GM18873 (cell line): ENCODE measurements around the gene PDE5A.

ENCODE experiments used
- ATAC-seq: cut with Tn5 transposase; IDR thresholded peaks from one replicate; pipeline ENCODE4 v1.9.1; 2021; ENCODE audit warnings: mild to moderate bottlenecking, moderate library complexity, moderate number of reproducible peaks; ENCODE audit not compliant: unreplicated experiment, low FRiP score

PDE5A gene

DNA sequence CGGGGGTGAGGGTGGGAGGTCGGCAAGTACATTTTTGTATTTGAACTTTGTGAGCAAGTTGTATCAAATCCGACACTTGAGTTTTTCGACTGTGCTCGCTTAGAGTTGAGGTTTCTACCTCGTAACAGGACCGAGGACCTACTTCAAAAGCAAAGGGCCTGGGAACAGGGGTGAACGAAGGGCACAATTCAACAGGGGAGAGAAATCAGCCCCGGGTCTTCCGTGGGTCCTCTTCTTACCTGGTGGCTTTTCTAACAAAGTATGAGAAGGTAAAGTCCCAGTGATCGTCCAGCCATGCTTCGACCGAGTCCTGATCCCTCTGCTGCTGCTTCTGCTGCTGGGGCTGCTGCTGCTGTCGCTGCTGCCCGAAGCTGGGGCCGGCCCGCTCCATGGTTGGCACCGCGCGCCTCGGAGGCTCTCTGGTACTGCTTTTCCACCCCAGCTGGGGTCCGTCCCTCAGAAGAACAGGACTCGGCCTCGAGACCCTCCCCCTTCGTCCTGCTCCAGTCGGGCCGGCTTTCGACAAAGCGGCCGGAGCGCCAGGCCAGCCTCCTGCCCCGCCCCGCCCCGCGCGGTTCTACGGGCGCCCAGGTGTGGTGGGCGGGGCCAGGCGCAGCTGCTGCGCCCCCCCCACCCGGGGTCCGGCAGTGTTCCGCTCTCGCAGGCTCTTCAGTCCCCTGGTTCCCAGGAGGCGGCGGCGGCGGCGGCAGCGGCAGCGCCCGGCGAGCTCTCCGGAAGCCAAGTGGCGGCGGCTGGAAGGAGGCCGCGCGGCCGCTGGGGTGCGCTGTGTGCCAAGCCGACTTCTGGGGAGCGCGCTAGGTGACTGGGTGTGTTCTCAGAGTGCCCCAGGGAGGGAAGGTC, at the start of gene PDE5A:
Gene PDE5A, minus strand, starts transcription at position 524 of the 861 bp plus-strand sequence. Its CDS starts 133 bp downstream, at position 391.
- peak; percentile 79 for ATAC-seq

DNA sequence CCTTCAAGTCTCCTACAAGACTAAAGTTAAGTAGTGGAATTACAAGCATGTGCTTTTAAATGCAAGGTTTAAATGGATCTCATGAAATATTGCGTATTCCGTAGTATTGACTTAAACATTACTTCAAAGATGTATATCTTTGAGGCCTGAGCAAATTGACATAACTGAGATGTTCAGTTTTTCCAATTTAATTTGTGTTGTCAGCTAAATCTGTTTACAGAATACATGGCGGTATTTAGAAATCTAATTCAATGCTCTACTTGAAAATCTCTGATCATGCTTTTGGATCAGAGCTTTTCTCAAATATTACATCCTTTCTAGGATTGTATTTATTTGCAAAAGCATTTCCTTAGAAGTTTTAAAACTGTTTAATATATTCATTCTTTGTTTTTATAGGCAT, 47.5 kb upstream of the PDE5A start:
- no peak for ATAC-seq

DNA sequence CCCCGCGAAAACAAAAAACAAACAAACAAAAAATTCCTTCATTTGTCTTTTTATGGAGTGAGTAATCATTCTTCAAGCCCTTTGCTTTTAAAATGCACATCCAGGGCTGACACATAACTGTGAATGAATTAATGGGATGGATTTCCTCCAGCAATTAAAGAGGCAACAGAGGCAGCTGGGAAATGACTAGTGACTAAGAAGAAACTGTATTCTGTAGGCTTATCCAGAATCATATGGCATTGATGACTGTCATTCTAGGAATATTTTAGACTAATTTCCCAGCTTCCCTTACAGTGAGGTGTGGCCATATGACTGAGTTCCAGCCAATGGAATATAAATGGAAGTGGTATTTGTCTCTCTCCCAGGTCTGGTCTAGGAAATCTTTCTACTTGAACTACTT, 46.8 kb upstream of the PDE5A start:
- no peak for ATAC-seq

DNA sequence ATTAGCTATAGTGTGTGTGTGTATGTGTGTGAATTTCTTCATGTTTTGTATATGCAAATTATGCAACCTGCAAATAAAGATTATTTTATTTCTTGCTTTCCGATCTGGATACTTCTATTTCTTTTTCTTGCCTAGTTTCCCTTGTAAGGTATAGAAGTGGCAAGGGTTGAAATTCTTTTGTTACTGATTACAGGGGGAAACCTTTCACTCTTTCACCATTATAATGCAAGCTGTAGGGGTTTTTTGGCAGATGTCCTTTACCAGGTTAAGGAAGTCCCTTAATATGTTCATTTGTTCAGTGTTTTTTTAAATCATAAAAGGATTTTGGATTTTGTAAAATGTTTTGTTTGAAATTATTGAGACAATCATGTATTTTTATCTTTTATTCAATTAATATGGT, 44.3 kb upstream of the PDE5A start:
- no peak for ATAC-seq

DNA sequence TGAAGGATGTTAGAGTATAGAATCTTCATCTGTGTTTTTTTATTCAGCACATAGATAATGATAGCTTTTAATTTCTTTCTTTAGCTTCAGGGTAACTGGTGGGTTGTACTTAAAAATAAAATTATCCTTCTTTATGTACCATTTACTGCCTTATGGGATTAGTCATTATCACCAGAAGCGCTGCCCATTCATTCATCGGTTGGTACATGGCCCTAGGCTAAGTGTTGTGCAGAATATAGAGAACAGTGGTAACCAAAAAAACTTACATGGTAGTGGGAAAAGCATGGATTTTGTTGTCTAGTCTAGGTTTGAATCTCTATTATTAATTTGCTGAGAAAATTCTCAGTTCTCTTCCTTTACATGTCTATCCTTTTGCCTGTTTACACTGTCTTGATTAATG, 43.5 kb upstream of the PDE5A start:
- no peak for ATAC-seq

DNA sequence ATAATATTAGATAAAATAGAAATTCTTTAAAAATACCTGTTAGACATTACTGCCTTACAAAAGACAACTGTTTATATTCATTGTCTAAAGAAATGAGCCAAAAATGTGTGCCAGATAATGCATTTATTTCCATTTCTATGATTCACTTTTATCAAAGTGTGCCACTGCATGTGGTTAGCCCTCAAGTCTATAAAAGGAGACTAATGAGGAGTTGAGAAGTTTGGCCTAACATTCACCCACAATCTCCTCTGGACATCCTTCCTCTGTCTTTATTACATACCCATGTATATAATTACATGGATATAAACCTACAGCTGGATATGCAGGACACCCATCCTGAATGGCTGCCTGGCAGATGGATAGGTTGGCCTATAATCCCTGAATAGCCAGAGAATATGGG, 42.6 kb upstream of the PDE5A start:
- ATAC-seq = no peak

DNA sequence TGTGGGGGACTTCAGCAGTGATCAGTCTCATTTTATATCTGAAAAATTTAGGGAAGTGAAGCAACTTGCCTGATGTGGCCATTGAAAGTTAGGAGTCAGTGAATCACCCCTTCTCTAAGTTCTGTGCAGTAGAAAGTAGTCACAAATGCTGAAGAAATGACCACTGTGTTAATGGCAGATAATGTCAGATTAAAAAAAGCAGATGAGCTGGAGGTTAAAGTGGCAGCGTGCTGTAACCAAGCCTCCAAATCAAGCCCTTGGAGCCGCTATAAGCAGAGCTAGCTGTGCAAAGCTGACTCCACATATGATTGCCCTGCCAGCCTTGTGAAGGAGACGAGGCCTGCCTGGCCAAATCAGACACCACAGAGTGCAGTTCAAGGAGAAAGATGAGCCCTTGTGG, 39.2 kb upstream of the PDE5A start:
- ATAC-seq = no peak

DNA sequence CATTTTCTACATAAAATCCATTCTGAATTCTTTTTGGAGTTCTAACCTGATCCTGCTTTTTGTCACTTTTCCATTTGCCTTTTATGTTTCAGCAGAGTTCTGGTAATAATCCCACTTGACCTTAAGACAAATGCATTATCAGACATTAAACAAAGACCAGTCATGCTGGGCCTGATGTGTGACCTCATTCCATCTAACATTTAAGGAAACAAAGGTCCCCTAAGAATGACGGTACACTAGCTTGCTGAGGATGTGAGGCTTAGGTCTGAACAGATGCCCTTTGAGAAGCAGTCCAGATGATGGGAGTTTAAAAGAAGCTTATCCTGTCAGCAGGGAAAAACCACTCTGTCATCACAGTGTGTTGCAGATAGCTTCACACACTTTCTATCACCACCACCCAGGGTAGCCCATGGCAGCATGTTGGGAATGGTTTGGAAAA, 38.1 kb upstream of the PDE5A start:
- ATAC-seq = no peak

DNA sequence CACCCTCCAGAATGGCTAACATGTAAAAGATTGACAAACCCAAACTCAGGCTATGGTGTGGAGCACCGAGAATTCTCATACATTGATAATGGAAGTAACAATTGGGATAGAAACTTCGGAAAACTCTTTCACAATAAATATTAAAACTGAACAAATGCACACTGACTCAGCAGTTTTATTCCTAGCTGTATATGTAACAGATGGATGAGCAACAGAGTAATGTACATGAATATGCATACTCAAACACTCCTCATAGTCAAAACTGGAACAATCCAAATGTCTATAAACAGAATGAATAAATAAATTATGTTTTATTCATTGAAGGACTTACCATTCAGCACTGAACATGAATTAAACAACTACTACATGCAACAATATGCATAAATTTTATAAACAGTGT, 37.1 kb upstream of the PDE5A start:
- ATAC-seq = no peak

DNA sequence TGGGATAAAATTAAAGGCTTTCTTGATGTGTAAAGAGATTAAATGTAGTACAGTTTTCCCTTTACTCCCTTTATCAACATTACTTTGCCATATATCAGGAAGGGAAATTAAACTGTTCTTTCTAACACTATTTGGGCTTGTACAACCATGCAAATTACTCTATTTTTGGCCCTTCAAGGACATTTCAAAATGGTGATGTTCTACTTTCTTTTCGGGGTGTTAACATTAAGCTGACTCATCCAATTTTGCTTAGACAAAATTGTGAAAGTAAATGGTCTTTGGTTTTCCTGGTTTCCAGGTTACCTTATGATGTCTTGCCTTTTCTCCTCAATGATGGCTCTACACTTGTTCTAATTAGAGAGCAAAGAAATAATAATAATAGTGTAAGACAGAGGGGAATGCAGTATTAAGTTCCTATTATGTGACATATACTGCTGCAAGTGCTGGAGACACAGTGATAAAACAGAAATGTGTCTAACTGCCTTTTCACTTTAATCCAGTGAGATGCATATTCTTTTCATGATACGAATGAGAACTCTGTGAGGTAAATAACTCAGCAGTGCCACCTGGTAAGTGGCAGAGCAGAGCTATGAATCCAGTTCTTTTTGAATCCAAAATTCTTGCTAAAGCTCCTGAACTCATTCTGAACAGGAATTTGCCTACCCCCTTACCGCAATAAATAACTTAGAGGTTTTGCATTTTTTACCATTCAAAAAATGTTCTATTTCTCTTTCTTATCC, 35.7 kb upstream of the PDE5A start:
- no peak for ATAC-seq

DNA sequence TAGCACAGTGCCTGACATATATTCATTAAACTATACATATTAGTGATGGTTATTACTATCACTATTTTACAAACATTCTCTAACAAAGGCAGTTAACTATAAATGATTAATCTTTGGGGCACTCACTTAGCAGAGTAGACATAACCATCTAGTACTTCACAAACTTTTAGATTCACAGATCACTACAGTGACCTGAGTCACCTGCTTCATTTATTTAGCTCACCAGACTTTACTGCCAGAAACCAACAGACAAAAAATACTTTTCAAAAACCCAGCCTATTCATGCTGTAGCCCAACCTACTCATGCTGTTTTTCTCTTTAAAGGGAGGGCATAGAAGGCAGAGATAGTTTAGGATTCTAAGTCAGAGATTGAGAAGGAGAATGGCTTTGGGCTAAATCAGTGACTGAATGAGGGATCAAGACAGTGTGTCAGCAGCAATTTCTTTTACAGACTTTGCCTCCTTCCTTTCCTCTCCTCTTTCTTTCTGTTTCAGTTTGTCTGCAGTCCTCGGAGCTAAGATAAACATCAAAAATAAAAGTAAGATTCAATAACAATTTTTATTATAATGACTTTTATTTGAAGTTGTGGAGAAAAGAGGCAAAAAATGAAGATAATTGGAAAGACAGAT, 34.7 kb upstream of the PDE5A start:
- ATAC-seq = peak; percentile 46

DNA sequence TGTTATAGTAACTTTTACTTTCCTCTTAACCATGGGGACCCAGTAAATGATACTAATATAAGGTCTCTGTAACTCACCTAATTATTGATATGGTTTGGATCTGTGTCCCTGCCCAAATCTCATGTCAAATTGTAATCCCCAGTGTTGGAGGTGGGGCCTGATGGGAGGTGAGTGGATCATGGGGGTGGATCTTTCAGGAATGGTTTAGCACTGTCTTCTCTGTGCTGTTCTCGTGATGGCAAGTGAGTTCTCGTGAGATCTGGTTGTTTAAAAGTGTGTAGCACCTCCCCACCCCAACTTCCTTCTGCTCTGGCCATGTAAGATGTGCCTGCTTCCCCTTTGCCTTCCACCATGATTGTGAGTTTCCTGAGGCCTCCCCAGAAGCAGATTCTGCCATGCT, 34.0 kb upstream of the PDE5A start:
- peak; percentile 27 for ATAC-seq

DNA sequence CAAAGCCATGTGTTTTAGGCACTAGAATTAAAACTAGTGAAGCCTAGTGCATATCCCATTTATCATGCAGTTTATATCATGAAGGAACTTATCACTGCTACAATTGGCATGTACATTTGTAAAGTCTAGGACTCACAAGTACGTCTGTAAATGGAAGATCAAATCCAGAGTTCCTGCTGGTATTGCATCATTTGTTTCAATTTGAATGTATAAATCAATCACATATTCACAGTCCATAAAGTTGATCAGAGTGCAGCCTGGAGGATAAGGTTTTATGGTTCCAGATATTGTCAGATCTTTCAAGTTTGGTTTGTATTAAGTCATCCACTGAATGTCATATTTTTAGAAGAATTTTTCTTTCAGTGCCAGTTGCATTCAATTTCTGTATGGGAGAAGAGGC, 32.6 kb upstream of the PDE5A start:
- ATAC-seq = no peak

DNA sequence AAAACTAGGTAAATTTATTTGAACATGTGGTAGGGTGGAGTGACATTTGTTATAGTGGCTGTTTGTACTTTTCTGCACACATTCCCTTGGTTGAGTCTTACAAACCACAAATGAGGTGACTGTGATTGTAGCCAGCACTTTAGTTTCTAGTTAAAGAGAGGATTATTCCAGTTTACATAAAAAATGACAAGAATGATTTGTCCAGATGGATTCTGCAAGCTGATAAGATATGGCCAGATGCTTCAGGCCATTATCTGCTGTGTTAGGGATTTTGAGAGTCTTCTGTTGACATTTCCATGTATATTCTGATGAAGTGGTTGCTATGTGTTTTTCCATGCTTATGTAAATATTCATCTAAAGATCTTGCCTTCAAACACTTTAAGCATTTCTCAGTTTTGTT, 31.0 kb upstream of the PDE5A start:
- ATAC-seq = no peak

DNA sequence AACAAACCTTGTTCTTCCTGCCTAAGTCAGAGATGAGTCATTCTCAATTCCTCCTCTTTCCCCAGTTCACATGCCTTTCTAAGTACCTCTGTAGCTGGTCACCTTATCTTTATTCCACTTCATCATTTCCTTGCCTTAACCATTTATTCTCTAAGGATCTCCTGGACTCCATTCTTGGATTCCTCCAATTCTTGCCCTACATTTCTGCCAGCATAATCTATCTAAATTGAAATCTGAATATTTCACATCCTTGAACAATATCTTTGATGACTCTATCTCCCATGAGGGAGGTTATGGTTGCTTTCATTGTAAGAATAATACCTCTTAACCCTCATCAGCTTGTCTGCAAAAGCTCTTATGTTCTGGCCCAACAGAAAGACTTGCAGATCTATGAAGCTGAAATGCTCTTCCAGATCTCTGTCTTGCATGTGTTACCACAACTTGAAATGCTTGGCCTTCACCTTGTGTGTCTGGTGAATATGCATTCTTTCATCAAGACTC, 28.6 kb upstream of the PDE5A start:
- ATAC-seq = no peak

DNA sequence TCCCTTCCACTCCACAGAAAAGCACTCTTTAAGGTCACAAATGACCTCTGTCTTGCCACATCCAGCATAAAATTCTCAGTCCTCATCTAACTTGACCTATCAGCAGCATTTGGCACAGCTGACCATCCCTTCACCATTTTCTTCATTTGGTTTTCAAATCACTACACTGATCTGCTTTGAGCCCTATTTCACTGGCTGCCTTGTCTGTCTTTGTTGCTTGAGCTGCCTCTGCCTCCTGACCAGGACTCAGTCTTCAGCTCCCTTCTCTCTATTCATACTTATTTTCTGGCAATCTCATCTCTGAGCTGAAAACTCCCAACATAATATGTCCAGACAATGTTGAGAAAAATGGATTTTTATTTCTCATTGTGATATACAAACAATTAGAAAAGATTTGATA, 27.7 kb upstream of the PDE5A start:
- no peak for ATAC-seq

DNA sequence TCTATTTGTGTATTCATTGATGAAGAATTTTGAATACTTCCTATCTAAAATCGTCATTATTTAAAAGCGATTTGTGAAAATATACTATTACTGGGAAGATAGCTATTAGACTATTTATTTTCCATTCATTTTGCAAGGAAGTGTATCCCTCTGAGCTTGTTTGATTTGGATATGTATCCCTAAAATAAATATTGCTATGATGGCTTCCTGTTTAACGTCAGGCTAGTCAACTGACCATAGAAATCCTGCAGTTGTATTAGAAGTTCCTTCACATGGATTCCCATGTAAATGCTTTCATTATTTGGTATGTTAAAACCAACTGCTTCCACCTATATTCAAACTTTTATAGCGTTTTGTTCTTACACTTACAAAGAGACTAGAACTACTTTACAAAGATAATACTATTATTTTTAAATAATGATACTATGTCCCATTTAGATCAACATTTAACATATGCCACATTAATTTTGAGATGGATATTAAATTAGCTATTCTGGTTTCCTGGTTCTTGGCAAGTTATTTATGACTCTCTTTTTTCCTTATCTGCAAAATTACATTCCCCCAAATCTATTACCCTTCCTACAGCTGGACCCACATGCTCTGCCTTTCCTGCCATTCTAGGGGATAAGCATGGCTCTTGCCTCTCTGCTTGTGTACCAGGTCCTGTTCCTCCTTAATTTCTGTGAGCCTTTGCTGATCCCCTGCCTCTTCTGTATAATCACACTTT, 26.7 kb upstream of the PDE5A start:
- ATAC-seq = no peak

DNA sequence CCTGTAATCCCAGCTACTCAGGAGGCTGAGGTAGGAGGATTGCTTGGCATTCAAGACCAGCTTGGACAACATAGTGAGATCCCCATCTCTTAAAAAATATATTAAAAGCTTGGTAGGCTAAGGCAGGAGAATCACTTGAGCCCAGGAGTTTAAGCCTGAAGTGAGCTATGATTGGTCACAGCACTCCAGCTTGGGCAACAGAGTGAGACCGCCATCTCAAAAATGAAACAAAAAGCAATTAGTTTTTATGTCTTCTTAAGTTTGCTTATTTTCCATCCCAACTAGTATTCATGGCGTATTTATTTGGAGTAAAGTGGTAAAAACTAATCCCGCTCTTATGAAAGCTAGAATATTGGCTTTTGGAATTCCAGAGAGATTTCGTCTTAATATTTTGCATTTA, 25.4 kb upstream of the PDE5A start:
- no peak for ATAC-seq

DNA sequence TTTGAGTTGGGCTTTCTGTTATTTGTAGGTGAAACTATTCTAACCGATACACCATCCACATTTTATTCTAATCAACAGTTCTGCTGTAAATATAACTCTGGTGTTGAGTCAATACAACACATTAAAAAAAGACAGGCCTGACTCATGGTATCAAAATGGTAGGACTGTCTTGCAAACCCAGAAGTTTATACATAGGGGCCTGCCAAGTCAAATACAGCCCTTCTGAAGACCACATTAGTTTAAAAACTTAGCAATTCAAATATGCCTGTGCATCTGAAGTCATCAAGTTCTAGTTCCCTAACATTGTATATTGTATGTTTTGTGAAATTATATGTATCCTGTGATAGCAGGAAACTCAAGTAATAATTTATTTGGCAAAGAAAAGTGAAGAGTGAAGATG, 24.4 kb upstream of the PDE5A start:
- no peak for ATAC-seq

DNA sequence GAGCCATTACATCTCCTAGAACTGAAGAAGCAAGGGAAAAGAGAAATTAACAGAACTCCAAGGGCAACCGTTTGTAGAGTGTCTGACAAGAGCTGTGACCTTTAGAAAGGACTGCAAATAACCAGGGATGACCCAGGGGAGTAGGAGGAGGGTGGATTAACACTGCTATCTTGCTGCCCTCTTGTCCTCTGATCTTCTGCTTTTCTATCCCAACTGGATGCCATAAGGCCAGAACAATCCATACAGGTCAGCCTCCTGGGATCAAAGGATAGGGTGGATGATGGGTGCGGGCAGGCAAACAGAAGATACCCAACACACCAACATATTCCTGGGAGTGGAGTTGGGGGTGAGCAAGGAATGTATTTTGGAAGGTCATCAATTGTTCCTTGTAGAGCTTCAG, 19.8 kb upstream of the PDE5A start:
- ATAC-seq = no peak

DNA sequence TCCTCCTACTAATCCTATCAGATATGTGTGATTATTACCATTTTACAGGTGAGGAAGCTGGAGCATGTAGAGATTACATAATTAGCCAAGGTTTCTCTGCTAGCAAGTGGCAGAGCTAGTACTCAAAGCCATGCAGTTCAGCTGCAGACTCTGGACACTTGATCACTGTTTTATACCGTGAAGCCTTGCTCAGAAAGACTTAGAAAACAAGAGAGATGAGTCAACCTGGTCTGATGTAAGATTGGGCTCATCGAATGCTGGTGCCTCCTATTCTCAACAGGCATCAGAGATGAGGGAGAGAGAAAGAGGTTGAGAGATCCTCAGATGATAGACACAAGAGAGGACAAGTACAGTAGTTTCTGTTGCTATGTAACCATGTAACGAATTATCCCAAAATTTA, 19.0 kb upstream of the PDE5A start:
- ATAC-seq = no peak
